Adrenal gland (tissue), 12 donors: ENCODE results near the gene OR4F15. TPM values are rescaled to one million over a fixed set of nuclear protein-coding genes. Genes with fewer than 3 reads are reported as not detected.

Source experiments
- DNase-seq, 7 donors: peaks; one replicate each; pipeline ENCODE4 v3.0.0-alpha.2; 2019 to 2020
- H3K27ac ChIP-seq, 5 donors: fragments of 200-600 bp; sonication (generic) in 4 of 5; 1 replicate in 3 of 5; 2 replicates in 2 of 5; pipeline versions ENCODE4 v1.5.1 to v1.8.0; 2016 to 2020; ENCODE audit warnings: mild to moderate bottlenecking in 1 of 5
- H3K27me3 ChIP-seq: fragments of 200-600 bp; 2 replicates; pipeline ENCODE4 v1.8.0; 2021
- H3K36me3 ChIP-seq, 2 donors: fragments of 200-600 bp; replicated peaks in 1 of 2; 1 replicate in 1 of 2; 2 replicates in 1 of 2; pipeline versions ENCODE4 v1.5.1 to v1.8.0; 2018 to 2022
- H3K4me1 ChIP-seq, 2 donors: fragments of 200-600 bp; replicated peaks in 1 of 2; 1 replicate in 1 of 2; 2 replicates in 1 of 2; pipeline versions ENCODE4 v1.5.1 to v1.8.0; 2018 to 2021
- H3K4me3 ChIP-seq, 4 donors: fragments of 200-600 bp; sonication (generic) in 3 of 4; one replicate each; pipeline ENCODE4 v1.5.1; 2016 to 2018
- H3K9me3 ChIP-seq, 3 donors: fragments of 200-600 bp; sonication (generic) in 1 of 3; replicated peaks in 1 of 3; 1 replicate in 2 of 3; 2 replicates in 1 of 3; pipeline versions ENCODE4 v1.5.1 to v1.8.0; 2016 to 2021
- CTCF ChIP-seq, 6 experiments: fragments of 450-650 bp in 4 of 6; fragments of 200-600 bp in 2 of 6; sonication (generic) in 1 of 6; IDR thresholded peaks; 1 replicate in 5 of 6; 2 replicates in 1 of 6; pipeline versions ENCODE4 v1.5.1 to v1.8.0; 2016 to 2021; ENCODE audit warnings: antibody characterized with exemption in 6 of 6, mild to moderate bottlenecking in 2 of 6, moderate library complexity in 1 of 6
- POLR2A ChIP-seq, 2 donors: fragments of 450-650 bp; IDR thresholded peaks; one replicate each; pipeline ENCODE4 v1.6.1; 2017; ENCODE audit warnings: antibody characterized with exemption in 2 of 2, mild to moderate bottlenecking in 2 of 2, moderate library complexity in 1 of 2
- whole genome bisulfite sequencing, 4 donors: extraction: QIAGEN DNeasy Blood & Tissue Kit in 2 of 4; methylation state at CpG; one replicate each; pipeline versions ENCODE4 v1.1.5 to v1.1.7; 2013 to 2017; 5-methylcytosine and 5-hydroxymethylcytosine counted together
- intact Hi-C, 2 donors: fragments of 100-400 bp; cut with DNase I; formaldehyde crosslinking; loops; one replicate each; pipeline versions ENCODE4 v1.14.1 to v1.15.0; 2022 to 2023
- polyA plus RNA-seq, 3 donors: library from polyadenylated mRNA; stranded (reverse); fragments of 200-250 nt in 2 of 3; fragments of 350-450 nt in 1 of 3; fragmentation: Illumina TruSeq in 1 of 3; extraction: RNeasy Lipid Tissue Mini Kit (QIAGEN cat#74804) in 1 of 3; gene quantifications; one replicate each; pipeline ENCODE4 v1.2.3, GENCODE V29; 2013 to 2014
- total RNA-seq, 9 donors: library from RNA; depleted of rRNA in 4 of 9; stranded (reverse); fragments of >200 nt in 4 of 9; fragments of 120-200 nt in 1 of 9; fragmentation: NEBNext Ultra II Directional in 1 of 9; extraction: Animal tissue kit (Norgen Biotek cat#: 25700) in 1 of 9; gene quantifications; one replicate each; pipeline versions ENCODE4 v1.1.0 to v1.2.4, GENCODE V29; 2013 to 2023
- donor health status: healthy with polysubstance abuse.
- donor health status: Bipolar disorder and iron deficiency.
- donor health status: DM: yes; HTN: yes; CAD: no.
- donor health status: DM: no; HTN: no; CAD: no.
- donor health status: DM: no; HTN: no; CAD: no.
- donor health status: DM: yes; HTN: yes; CAD: no.

Gene OR4F15
- total and polyA plus RNA-seq, 12 donors, result not detected

GRCh38 chr15:101803676-101804075 is 8.3 kb upstream of the OR4F15 start:
- no peak for DNase-seq
- TF ChIP-seq CTCF (IDR thresholded peaks at IDR 0.05), result no peak
- TF ChIP-seq POLR2A (IDR thresholded peaks at IDR 0.05), result no peak
- Histone ChIP-seq H3K36me3 (no peaks in the 10 kb centered on the region), H3K4me1 (no peaks in the 10 kb centered on the region), H3K4me3 (no peak overlapping the region), H3K9me3 (no peaks in the 10 kb centered on the region), H3K27ac (no peak overlapping the region), H3K27me3 (no peaks in the 10 kb centered on the region)
- 64 to 72% (median 70%) methylated on average over 5 of the region's 5 CpGs for WGBS, 4 donors
- intact Hi-C loops, result no loop called here

GRCh38 chr15:101804375-101804774 is 7.6 kb upstream of the OR4F15 start:
- no peak for TF ChIP-seq POLR2A (IDR thresholded peaks at IDR 0.05)
- TF ChIP-seq CTCF (IDR thresholded peaks at IDR 0.05), result no peak
- H3K27ac ChIP-seq, result no peak overlapping the region
- no peaks in the 10 kb centered on the region for H3K4me1 ChIP-seq
- intact Hi-C loops, result no loop called here
- no peak overlapping the region for H3K4me3 ChIP-seq
- no peaks in the 10 kb centered on the region for H3K9me3 ChIP-seq
- H3K27me3 ChIP-seq, result no peaks in the 10 kb centered on the region
- DNase-seq, result no peak
- no peaks in the 10 kb centered on the region for H3K36me3 ChIP-seq

GRCh38 chr15:101804941-101805340 is 7.1 kb upstream of the OR4F15 start:
- DNase-seq, result no peak
- Histone ChIP-seq H3K27me3 (no peaks in the 10 kb centered on the region), H3K4me3 (no peak overlapping the region), H3K36me3 (no peaks in the 10 kb centered on the region), H3K9me3 (no peaks in the 10 kb centered on the region), H3K4me1 (no peaks in the 10 kb centered on the region), H3K27ac (no peak overlapping the region)
- TF ChIP-seq CTCF (IDR thresholded peaks at IDR 0.05) (no peak), POLR2A (IDR thresholded peaks at IDR 0.05) (no peak)
- intact Hi-C loops, result no loop called here

GRCh38 chr15:101805605-101806345 is 6.2 kb upstream of the OR4F15 start:
- H3K4me3 ChIP-seq, result no peak overlapping the region
- TF ChIP-seq CTCF (IDR thresholded peaks at IDR 0.05) (no peak), POLR2A (IDR thresholded peaks at IDR 0.05) (no peak)
- no peak for DNase-seq
- no peaks in the 10 kb centered on the region for H3K4me1 ChIP-seq
- no peaks in the 10 kb centered on the region for H3K27me3 ChIP-seq
- H3K27ac ChIP-seq, result no peak overlapping the region
- 55 to 62% (median 60%) methylated on average over 6 of the region's 6 CpGs for WGBS, 4 donors
- H3K9me3 ChIP-seq, result no peaks in the 10 kb centered on the region
- H3K36me3 ChIP-seq, result no peaks in the 10 kb centered on the region
- intact Hi-C loops, result no loop called here
